IPS DF 4.7 (cell line): ENCODE measurements around the gene SNX22.
"Not testable (repeated sequence)": the region's sequence is repeated elsewhere in the genome, so short reads cannot be mapped to it uniquely, and the experiment has no call there.

Source experiments
- DNase-seq: peaks from one replicate; pipeline ENCODE4 v3.0.0-alpha.2; 2013; ENCODE audit warnings: low spot score; ENCODE audit errors: extremely low read depth

The SNX22 gene

DNA sequence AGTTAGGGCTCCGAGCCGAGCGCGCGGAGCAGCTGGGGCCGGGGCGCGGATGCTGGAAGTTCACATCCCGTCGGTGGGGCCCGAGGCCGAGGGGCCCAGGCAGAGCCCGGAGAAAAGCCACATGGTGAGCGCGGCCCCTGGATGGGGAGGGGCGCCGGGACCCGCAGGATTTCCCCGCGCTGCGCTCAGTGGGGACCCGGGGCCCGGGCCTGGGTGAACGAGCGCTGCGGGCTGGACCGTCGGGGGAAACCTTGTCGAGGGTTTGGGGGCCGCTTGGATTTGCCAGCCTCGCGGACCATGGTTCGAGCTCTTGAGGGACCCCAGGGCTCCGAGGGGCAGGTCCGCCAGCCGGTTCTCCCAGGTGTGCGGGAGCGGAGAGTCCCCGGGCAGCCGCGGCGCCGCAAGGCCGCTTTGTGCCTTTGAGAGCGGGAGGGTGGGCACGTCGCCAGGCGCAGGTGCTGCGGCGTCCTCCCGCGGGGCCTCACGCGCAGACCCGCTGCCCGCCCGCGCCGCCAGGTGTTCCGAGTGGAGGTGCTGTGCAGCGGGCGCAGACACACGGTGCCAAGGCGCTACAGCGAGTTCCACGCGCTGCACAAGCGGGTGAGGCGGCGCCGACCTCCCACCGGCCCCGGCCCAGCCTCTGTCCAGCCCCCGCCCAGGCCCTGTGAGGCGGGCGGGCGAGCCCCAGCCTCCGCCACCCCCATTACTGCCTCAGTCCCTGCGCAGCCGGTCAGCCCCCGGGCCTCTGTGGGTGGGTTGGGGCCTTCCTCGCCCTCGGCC is at the start of gene SNX22:
SNX22 (plus strand) TSS at position 5 of the 780 bp plus-strand sequence; CDS start at position 50, 45 bp downstream.
- no peak for DNase-seq

DNA sequence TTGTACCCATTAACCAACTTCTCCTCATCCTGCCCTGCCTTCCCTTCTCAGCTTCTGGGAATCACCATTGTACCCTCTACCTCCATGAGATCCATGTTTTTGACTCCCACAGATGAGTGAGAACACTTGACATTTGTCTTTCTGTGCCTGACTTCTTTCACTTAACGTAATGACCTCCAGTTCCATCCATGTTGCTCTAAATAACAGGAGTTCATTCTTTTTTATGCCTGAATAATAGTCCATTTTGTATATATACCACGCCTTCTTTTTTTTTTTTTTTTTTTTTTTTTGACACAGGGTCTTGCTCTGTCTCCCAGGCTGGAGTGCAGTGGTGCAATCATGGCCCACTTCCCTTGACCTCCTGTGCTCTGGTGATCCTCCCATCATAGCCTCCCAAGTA is 49.0 kb upstream of the SNX22 start:
- no peak for DNase-seq

DNA sequence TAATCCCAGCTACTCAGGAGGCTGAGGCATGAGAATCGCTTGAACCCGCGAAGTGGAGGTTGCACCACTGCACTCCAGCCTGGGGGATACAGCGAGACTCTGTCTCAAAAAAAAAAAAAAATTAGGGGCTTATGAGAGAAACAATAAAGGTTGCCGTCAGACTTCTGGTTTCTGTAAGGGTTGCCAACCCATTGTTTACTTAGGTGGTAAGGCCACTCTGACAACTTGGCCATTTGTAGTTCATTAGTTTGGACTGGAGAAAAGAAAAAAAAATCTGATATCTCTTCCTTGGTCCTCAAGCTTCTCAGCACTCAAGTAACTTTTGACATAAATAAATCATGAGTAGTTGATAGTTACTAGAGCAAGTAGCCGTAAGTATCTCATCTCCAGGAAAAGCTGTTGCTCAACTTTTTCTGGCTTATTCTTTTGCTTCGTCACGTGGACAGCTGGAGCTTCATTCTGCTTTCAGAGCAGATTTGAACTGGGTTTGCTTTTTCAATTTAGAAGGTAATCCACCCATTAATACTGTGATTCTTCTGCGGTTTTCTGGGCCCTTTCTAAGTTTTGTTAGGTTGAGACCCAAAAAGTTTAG is 46.3 kb upstream of the SNX22 start:
- DNase-seq: no peak

DNA sequence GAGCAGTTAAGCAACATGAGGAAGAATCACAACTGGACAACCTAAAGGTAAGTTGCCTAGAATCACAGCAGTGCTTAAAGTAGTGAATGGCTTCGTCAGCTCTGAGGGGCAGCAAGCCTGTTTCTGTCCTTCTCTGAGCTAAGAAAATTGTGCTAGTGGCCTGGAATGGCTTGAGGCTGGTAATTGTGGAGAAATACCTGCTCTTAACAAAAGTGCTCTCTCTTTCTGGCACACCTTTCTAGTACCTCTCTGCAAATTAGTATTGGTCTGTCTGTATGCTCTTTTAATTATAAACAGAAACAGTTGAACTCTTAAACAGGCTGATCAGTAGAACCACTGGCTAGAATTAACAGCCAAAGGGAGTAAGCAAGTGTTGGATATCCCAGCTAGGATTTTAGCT is 44.2 kb upstream of the SNX22 start:
- no peak for DNase-seq

DNA sequence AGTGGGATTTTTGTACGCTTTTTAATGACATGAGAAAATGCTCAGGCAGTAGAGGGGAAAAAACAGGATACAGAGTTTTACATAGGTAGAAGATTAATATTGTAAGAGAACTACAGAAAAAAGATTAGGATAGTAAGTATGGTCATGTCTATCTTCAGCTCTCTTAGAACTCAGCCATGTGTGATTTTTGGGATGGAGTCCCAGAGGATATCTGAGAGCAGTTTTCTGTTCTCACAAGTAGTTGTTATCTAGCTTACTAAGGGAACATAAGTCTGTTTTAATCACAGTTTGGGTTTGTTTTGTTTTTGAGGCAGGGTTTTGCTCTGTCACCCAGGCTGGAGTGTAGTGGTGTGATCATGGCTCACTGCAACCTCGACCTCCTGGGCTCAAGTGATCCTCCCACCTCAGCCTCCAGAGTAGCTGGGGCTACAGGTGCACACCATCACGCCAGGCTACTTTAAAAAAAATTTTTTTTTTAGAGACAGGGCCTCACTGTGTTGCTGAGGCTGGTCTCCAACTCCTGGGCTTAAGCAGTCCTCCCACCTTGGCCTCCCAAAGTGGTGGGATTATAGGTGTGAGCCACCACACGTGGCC is 41.3 kb upstream of the SNX22 start:
- DNase-seq: not testable (repeated sequence)

DNA sequence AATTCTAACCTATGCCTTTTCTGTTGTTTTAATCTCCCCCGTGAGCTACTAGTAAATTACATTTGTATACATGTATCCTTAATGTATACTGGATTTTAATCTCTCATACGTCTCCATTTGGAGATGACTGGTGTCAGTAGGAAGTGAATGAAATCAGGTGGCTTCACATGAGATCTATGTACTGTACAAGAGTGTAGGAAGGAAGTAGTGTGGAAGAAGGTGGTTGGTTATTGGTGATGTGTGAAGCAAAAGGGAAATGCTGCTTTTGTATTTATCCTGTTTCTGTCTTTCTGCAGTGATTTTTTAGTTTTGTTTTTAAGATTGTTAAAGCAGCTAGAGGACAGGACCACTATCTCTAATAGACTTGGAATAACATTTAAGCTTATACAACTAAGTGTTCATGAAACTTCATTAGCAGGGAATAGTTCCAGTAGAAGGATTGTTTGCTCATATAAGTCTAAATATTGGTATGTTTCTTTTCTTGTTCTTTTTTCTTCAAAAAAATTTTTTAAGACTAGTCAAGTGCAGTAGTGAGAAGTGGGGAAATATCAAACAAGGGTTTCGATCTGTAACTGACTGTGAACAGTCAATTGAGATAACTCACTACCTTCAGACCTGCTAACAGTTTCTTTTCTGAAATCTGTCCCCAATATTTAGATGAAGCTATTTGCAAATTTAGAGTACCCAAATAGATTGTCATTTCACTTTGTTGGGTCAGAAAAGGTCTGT is 40.4 kb upstream of the SNX22 start:
- DNase-seq: no peak

DNA sequence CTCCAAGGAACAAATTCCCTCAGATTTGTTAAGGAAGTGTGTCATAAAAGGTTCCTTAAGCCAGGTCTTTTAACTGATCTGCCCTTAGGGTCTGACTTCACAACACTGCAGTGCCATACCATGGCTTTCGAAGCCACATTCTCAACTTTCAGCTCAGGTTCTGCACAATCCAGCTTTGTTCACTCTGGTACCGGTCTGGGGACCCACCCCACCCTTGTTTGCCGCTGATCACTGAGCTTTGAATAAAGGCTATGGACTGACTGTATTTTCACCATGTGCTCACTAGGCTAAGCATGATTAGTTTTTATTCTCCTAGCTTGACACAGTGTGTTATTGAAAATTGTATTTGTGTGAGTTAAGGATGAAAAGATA is 39.9 kb upstream of the SNX22 start:
- no peak for DNase-seq

DNA sequence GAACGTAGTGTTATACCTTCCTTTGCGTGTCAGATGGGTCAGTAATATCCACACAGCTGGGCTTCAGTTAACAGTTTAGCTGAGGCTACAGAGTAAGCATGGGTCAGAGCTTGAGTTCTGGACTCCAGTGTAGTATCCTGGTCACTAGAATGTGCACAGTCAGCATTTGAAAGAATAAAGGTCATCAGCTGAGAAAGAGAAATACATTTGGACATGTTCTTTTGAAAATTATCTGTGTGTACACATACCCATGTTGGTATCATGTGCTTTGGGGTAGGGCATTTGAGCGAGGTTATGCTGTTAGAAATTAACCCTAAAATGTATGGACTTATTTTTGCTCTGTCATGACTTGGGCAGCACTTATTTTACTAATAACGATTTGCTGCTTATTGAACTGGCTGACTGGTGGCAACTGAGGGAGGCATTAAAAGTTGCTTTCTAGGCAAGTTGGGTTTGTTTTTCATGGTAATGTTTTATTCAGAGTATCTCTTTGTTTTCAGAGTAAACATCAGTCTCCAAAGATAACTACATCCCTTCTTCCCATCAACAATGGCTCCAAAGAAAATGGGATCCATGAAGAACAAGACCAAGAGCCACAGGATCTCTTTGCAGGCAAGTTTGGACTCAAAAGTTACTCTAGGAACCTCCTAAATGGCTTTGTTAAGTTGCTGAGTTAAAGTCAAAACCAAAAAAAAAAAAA is 39.3 kb upstream of the SNX22 start:
- DNase-seq: no peak

DNA sequence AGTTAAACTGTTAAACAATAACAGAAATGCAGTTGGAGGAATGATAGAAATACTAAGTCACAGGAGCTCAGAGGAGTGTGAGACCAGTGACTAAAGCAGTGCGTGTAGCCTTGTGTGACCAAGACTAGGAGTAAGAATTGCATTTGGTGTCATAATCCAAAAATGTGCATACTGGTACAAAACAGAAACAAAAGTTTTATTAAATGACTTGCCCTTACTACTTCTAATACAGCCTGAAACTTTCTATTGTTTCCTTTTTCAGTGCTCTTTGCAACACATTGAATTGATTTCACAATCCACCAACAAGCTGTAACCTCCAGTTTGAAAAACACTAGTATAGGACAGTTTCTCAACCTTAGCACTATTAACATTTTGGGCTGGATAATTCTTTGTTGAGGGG is 38.6 kb upstream of the SNX22 start:
- DNase-seq: no peak

DNA sequence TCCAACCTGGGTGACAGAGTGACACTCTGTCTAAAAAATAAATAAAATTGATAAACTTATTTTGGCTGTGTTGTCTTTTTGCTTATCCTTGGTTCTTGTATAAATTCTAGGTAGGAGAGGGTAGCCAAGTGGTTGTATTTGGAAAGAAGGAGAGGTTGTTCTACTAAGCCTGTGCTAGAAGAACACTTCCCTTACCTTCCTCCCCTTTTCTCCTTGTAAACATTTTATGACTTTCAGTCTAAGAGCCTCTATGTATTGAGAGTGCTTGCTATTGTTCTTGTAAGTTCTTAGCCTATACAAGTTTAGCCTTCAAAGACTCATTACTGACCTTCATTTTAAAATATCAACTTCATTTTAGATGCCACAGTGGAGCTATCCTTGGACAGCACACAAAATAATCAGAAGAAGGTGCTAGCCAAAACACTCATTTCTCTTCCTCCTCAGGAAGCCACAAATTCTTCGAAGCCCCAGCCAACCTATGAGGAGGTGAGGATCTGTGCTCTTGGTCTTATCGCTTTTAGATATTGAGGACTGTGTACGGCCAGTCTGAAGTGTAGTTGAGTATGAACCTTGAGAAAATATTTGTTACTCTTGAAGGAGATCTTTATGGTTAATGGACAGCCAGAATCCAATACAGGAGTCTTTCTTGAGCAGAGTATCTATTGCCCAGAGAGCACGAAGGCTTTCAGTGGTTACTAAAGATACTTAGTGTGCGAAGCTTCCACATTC is 33.6 kb upstream of the SNX22 start:
- DNase-seq: no peak

DNA sequence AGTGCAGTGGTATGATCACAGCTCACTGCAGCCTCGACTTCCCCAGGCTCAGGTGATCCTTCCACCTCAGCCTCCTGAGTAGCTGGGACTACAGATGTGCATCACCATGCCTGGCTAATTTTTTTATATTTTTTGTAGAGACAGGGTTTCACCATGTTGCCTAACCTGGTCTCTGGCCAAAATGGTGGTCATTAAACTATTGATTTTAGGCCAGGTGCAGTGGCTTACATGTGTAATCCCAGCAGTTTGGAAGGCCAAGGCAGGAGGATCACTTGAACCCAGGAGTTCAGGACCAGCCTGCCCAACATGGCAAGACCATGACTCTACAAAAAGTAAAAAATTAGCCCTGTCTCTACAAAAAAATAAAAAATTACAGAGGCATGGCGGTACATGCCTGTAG is 31.2 kb upstream of the SNX22 start:
- not testable (repeated sequence) for DNase-seq

DNA sequence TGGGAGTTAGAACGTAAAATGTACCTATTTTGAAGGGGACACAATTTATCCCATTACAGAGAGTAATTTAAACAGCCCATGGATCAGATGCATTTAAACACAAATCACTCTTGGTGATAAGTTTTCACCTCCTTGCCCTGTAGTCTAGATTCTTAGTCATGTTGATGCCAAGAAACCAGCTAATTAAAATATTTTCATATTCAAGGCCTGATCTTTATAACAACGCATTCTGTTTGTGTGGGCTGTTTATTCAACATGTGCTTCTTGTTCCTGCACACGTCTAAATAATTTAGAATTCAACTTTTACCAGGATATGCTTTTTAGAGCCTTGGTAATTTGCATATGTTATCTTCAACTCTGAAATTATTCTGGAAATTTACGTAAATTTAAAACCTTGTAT is 29.9 kb upstream of the SNX22 start:
- DNase-seq: no peak

DNA sequence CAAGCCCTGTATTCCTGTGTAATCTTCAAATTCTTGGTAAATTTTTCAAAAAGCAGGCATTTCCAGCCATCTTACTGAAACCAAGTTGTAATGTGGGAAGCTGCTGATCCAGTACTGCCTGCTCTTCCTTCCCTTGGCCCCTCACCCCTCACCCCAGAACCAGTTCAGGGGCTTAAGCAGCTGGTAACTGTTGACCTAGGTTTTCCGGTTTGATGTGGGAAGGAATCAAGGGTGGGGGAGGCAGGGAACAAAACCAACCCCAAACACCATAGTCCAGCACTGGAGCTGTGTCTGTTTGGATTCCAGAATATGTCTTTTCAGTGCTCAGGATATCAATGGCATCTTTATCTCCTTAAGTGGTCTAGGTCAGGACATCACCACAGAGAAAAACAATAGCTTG is 29.1 kb upstream of the SNX22 start:
- no peak for DNase-seq

DNA sequence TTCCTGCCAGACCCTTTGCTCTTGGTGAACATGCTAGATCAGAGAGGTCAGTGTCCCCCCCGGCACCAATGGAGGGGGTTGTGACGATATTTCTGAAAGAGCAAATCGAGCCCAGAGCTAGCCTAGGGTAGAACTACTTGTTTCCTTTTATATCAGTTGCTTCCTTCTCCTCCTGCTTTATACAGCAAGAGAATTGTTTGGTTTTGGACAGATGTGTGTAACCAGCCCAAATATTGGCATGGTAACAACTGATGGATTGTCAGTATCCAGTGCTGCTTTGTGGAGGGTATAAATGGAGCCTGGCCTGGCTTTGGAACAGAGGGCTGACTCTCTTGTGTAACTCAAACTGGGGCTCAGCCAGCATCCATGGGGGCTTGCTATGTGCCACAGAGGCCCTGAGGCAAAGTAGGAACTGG is 28.6 kb upstream of the SNX22 start:
- DNase-seq: no peak

DNA sequence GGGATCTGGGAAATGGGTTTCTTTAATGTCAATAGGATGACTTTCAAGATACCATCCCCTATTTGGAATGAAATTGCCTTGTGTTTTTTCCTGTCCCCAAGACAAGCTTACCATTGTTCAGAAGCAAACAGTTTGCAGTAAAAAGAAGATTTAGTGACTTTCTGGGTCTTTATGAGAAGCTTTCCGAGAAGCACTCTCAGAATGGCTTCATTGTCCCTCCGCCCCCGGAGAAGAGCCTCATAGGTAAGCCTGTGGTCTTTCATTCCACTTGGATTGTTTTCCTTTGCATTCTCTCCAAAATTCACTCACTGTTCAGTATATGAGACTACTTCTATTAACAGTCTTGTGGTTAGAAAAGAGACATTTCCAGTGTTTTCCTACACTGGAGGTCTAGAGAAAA is 25.6 kb upstream of the SNX22 start:
- DNase-seq: no peak

DNA sequence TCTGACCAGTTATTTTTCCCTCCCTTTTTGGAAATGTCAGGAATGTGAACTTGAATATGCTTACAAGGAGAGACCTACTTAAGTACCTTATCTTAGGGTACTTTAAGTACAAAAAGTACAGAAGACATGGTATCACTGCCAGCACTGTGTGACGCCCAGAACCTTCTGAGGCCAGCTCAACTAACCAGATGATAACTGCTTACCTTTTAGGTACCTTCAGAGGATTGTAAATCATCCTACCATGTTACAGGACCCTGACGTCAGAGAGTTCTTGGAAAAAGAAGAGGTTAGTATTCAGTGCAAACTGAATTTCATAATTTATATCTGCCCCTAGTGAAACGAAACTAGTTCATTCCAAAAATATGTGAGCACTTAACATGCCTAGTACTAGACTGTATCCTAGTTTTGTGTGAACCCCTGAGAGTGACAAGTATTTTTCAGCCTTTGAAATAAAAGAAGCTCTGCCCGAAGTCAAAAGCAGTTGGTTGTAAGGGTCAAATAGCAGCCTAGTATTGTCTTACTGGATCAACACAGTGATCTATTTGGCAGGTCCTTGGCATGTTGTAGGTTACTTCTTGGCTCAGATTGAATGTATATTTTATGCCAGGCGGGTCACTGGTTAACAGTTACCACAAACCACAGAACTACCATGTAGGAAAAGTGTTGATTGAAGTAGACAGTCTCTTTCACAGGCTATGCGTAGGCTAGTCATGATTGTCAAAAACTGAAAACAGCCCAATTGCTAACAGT is 23.8 kb upstream of the SNX22 start:
- no peak for DNase-seq

DNA sequence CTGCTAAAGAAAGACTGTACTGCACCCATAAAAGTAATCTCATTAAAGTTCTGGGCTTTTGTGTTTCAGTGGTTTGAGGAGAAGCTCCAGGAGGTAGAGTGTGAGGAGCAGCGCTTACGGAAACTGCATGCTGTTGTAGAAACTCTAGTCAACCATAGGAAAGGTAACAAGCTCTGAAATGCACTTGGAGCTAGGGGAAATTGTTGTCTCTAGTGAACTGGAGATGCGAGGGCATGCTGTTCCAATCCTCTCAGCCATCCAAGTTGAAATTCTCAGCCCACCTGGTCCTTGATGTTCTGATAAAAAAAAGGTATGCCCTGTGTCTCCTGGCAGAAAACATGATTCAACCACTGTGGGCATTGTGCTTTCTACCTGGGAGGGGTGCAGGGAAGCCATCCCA is 21.4 kb upstream of the SNX22 start:
- no peak for DNase-seq

DNA sequence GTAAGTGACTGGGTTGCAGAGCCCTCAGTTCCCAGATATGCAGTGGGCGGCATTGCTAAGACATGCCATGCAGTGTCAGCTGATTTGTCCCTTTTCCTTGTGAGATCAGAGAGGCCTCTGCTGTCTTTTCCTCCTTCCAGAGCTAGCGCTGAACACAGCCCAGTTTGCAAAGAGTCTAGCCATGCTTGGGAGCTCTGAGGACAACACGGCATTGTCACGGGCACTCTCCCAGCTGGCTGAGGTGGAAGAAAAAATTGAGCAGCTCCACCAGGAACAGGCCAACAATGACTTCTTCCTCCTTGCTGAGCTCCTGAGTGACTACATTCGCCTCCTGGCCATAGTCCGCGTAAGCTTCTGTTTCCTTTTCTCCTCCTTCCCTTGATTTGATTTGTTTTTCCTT is 20.0 kb upstream of the SNX22 start:
- DNase-seq: no peak

DNA sequence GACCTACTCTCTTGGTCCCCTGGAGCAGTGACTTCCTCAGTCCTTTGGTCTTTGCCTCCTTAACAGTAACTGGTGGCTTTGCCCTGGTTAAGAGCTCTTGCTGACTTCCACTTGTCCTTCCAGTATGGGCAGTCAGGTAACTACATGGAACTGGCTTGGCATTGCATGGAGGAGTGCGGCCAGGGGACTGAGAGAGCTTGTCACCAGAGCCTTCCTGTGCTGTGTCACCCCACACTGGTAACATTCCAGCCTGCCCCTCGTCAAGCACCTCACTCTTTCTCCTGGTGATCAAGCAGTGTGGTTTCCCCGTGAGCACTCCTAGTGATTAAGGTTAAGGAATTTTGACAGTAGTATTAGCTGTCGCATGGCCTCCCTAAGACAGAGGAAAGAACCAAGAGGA is 19.3 kb upstream of the SNX22 start:
- DNase-seq: no peak

DNA sequence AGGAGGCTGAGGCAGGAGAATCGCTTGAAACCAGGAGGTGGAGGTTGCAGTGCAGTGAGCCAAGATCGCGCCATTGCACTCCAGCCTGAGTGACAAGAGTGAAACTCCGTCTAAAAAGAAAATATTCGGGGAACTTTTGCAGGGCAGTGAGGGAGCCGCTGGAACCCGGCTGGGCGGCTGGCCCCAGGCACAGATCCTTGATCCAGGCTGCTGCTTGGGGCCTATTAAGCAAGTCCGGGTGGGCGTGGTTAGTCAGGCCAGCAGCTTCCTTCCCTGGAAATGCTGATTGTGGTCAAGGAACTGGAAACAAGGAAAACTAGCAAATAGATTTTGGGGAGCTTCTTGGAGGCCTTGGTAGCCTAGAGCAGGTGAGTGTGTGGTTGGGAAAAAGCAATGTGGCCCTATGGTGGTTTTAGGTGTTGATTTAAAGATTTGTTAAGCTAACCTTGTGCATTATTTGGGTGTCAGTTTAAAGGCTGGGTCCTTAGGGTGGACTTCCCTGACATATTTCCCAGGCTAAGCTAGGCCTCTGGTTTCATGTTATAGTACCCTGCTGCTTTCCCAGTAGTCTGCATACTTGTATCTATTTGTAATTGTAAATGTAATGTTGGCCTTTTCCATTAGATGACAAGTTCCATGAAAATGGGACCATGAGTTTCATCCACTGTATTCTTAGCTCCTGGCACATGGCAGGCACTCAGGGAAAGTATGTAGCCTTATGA is 17.7 kb upstream of the SNX22 start:
- no peak for DNase-seq
